HG03521 (cell line): ENCODE measurements around the gene MAGIX.

Source experiments
- ATAC-seq: cut with Tn5 transposase; IDR thresholded peaks from one replicate; pipeline ENCODE4 v1.9.1; 2021; ENCODE audit warnings: mild to moderate bottlenecking, moderate library complexity; ENCODE audit not compliant: unreplicated experiment

Gene MAGIX

GRCh38 chrX:49204017-49204416 is 41.5 kb downstream of the MAGIX start:
- ATAC-seq: no peak

- no peak for ATAC-seq
Measured at GRCh38 chrX:49204709-49205108, 42.2 kb downstream of the MAGIX start.

- no peak for ATAC-seq
Measured at GRCh38 chrX:49205443-49205842, 42.9 kb downstream of the MAGIX start.

- no peak for ATAC-seq
Measured at GRCh38 chrX:49206543-49206942, 44.0 kb downstream of the MAGIX start.

- ATAC-seq: no peak
Measured at GRCh38 chrX:49208399-49208798, 45.8 kb downstream of the MAGIX start.

GRCh38 chrX:49209434-49210251 is 47.1 kb downstream of the MAGIX start:
- ATAC-seq: no peak

- no peak for ATAC-seq
Measured at GRCh38 chrX:49210406-49210805, 47.8 kb downstream of the MAGIX start.

- ATAC-seq: no peak
Measured at GRCh38 chrX:49211074-49211473, 48.5 kb downstream of the MAGIX start.

- ATAC-seq: no peak
Measured at GRCh38 chrX:49212209-49212608, 49.7 kb downstream of the MAGIX start.

- no peak for ATAC-seq
Measured at GRCh38 chrX:49212861-49213260, 50.3 kb downstream of the MAGIX start.

- ATAC-seq: no peak
Measured at GRCh38 chrX:49214416-49214815, 51.9 kb downstream of the MAGIX start.

- ATAC-seq: no peak
Measured at GRCh38 chrX:49214996-49215526, 52.5 kb downstream of the MAGIX start.
